Measurements from ENCODE around the gene SRI. TPM values are rescaled to one million over a fixed set of nuclear protein-coding genes. Genes with fewer than 3 reads are reported as not detected.
"Not testable (repeated sequence)": the region's sequence is repeated elsewhere in the genome, so short reads cannot be mapped to it uniquely, and the experiment has no call there.

The SRI gene
- polyA plus RNA-seq, 1 donor (not counting 4 experiments of a cell fraction or from before 2014, with no cell fraction given), result 206 TPM

DNA sequence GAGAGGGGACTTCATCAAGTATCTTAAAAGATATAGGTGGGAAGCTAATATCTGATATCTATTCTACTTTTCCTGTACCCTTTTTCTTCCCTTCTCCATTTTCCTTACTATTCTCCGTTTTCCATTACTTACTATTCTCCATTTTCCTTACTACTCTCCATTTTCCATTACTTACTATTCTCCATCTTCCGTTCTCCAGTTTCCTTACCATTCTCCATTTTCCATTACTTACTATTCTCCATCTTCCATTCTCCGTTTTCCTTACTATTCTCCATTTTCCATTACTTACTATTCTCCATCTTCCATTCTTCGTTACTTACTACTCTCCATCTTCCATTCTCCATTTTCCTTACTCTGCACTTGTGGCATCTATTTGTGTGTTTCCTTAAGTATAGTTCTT, 47.6 kb upstream of the SRI start:
- Histone ChIP-seq H3K36me3 (ENCODE audit: control insufficient read depth in 2 of 2, extremely low read depth in 1 of 2, insufficient read depth in 2 of 2, low read length in 2 of 2) (no peaks in the 10 kb centered on the region), H3K4me3 (ENCODE audit: control insufficient read depth in 2 of 3, extremely low read depth in 1 of 3, insufficient read depth in 2 of 3, low read depth in 1 of 3, low read length in 3 of 3) (no peak overlapping the region), H3K27ac (ENCODE audit: control insufficient read depth, insufficient read depth, low read length) (no peak overlapping the region), H3K79me2 (ENCODE audit: control insufficient read depth, insufficient read depth, low read length) (no peaks in the 10 kb centered on the region), H3K9me3 (ENCODE audit: control insufficient read depth, low read depth, low read length) (no peaks in the 10 kb centered on the region), H3K4me1 (ENCODE audit: control insufficient read depth, extremely low read depth, insufficient read depth, low read length) (no peaks in the 10 kb centered on the region), H3K9ac (ENCODE audit: control insufficient read depth, extremely low read depth, insufficient read depth, low read length) (no peak overlapping the region), H4K20me1 (ENCODE audit: control insufficient read depth, extremely low read depth, insufficient read depth, low read length) (no peaks in the 10 kb centered on the region), H3K4me2 (ENCODE audit: control insufficient read depth, extremely low read depth, insufficient read depth, low read depth, low read length) (no peak overlapping the region), H2AFZ (ENCODE audit: control insufficient read depth, low read length) (no peak overlapping the region), H3K9me1 (ENCODE audit: control insufficient read depth, extremely low read depth, insufficient read depth, low read length) (no peaks in the 10 kb centered on the region), H3K27me3 (ENCODE audit: control insufficient read depth, extremely low read depth, insufficient read depth, low read length) (no peaks in the 10 kb centered on the region)
- TF ChIP-seq CTCF (optimal IDR thresholded peaks at IDR 0.05 in 1 of 3, IDR thresholded peaks at IDR 0.05 in 1 of 3, conservative IDR thresholded peaks at IDR 0.05 in 1 of 3; ENCODE audit: extremely low read depth in 1 of 3, insufficient read depth in 2 of 3, low read length in 3 of 3) (no peak), EZH2 (IDR thresholded peaks at IDR 0.05; ENCODE audit: low read length) (no peak)
- dilution Hi-C loops (cut with MboI; ENCODE audit: extremely low pct_ligation_motif_present, low sequenced_read_pairs), result no loop called here
- no peak for FAIRE-seq
- DNase-seq (ENCODE audit: low read depth, low spot score), result no peak

DNA sequence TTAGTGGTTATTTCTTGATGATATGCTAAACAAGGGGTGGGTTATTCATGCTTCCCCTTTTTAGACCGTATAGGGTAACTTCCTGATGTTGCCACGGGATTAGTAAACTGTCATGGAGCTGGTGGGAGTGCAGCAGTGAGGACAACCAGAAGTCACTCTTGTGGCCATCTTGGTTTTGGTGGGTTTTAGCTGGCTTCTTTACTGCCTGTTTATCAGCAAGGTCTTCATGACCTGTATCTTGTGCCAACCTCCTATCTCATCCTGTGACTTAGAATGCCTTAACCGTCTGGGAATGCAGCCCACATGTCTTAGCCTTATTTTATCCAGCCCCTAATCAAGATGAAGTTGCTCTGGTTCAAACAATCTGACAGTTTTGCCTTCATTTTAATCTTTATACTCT, 45.1 kb upstream of the SRI start:
- H3K4me2 ChIP-seq (ENCODE audit: control insufficient read depth, extremely low read depth, insufficient read depth, low read depth, low read length); H3K27me3 ChIP-seq (ENCODE audit: control insufficient read depth, extremely low read depth, insufficient read depth, low read length); H3K36me3 ChIP-seq (ENCODE audit: control insufficient read depth in 2 of 2, extremely low read depth in 1 of 2, insufficient read depth in 2 of 2, low read length in 2 of 2); dilution Hi-C loops (cut with MboI; ENCODE audit: extremely low pct_ligation_motif_present, low sequenced_read_pairs); H3K4me3 ChIP-seq (ENCODE audit: control insufficient read depth in 2 of 3, extremely low read depth in 1 of 3, insufficient read depth in 2 of 3, low read depth in 1 of 3, low read length in 3 of 3); H3K9me1 ChIP-seq (ENCODE audit: control insufficient read depth, extremely low read depth, insufficient read depth, low read length); DNase-seq (ENCODE audit: low read depth, low spot score); H3K9ac ChIP-seq (ENCODE audit: control insufficient read depth, extremely low read depth, insufficient read depth, low read length); H3K27ac ChIP-seq (ENCODE audit: control insufficient read depth, insufficient read depth, low read length); H2AFZ ChIP-seq (ENCODE audit: control insufficient read depth, low read length); H3K79me2 ChIP-seq (ENCODE audit: control insufficient read depth, insufficient read depth, low read length); FAIRE-seq; H3K4me1 ChIP-seq (ENCODE audit: control insufficient read depth, extremely low read depth, insufficient read depth, low read length); H4K20me1 ChIP-seq (ENCODE audit: control insufficient read depth, extremely low read depth, insufficient read depth, low read length); H3K9me3 ChIP-seq (ENCODE audit: control insufficient read depth, low read depth, low read length): not testable (repeated sequence)

DNA sequence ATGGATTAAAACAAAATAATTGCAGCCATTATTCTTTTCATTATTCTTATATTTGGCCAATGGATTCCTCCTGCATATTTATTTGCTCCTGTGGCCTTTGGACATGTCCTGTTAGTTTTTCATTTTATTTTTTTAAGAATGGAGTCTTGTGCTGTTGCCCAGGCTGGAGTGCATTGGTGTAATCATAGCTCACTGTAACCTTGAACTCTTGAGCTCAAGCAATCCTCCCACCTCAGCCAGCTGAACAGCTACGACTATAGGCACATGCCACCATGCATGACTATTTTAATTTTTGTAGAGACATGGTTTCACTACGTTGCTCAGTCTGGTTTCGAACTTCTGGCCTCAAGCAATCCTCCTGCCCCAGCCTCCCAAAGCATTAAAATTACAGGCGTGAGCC, 42.7 kb upstream of the SRI start:
- Histone ChIP-seq H3K4me1 (ENCODE audit: control insufficient read depth, extremely low read depth, insufficient read depth, low read length) (no peaks in the 10 kb centered on the region), H3K36me3 (ENCODE audit: control insufficient read depth in 2 of 2, extremely low read depth in 1 of 2, insufficient read depth in 2 of 2, low read length in 2 of 2) (no peaks in the 10 kb centered on the region), H3K9ac (ENCODE audit: control insufficient read depth, extremely low read depth, insufficient read depth, low read length) (no peak overlapping the region), H3K27me3 (ENCODE audit: control insufficient read depth, extremely low read depth, insufficient read depth, low read length) (no peaks in the 10 kb centered on the region), H3K27ac (ENCODE audit: control insufficient read depth, insufficient read depth, low read length) (no peak overlapping the region), H2AFZ (ENCODE audit: control insufficient read depth, low read length) (no peak overlapping the region), H3K4me2 (ENCODE audit: control insufficient read depth, extremely low read depth, insufficient read depth, low read depth, low read length) (no peak overlapping the region), H3K9me3 (ENCODE audit: control insufficient read depth, low read depth, low read length) (no peaks in the 10 kb centered on the region), H3K79me2 (ENCODE audit: control insufficient read depth, insufficient read depth, low read length) (no peaks in the 10 kb centered on the region), H4K20me1 (ENCODE audit: control insufficient read depth, extremely low read depth, insufficient read depth, low read length) (no peaks in the 10 kb centered on the region), H3K9me1 (ENCODE audit: control insufficient read depth, extremely low read depth, insufficient read depth, low read length) (no peaks in the 10 kb centered on the region), H3K4me3 (ENCODE audit: control insufficient read depth in 2 of 3, extremely low read depth in 1 of 3, insufficient read depth in 2 of 3, low read depth in 1 of 3, low read length in 3 of 3) (no peak overlapping the region)
- DNase-seq (ENCODE audit: low read depth, low spot score), result no peak
- no peak for FAIRE-seq
- dilution Hi-C loops (cut with MboI; ENCODE audit: extremely low pct_ligation_motif_present, low sequenced_read_pairs), result no loop called here
- TF ChIP-seq EZH2 (IDR thresholded peaks at IDR 0.05; ENCODE audit: low read length) (no peak), CTCF (optimal IDR thresholded peaks at IDR 0.05 in 1 of 3, IDR thresholded peaks at IDR 0.05 in 1 of 3, conservative IDR thresholded peaks at IDR 0.05 in 1 of 3; ENCODE audit: extremely low read depth in 1 of 3, insufficient read depth in 2 of 3, low read length in 3 of 3) (no peak)
